ENCODE measurements around the gene N4BP2L2.

Gene N4BP2L2

GRCh38 chr13:32456591-32456990 is 82.0 kb downstream of the N4BP2L2 start:
- no peak for DNase-seq

GRCh38 chr13:32455594-32455903 is 83.0 kb downstream of the N4BP2L2 start:
- DNase-seq, result no peak

- no peak for DNase-seq
Observed at GRCh38 chr13:32454886-32455593, 83.6 kb downstream of the N4BP2L2 start.

- no peak for DNase-seq
Observed at GRCh38 chr13:32453981-32454380, 84.6 kb downstream of the N4BP2L2 start.

GRCh38 chr13:32448972-32449371 is 89.6 kb downstream of the N4BP2L2 start:
- no peak for DNase-seq

- DNase-seq, result no peak
Observed at GRCh38 chr13:32447894-32448623, 90.5 kb downstream of the N4BP2L2 start.

GRCh38 chr13:32446773-32447465 is 91.7 kb downstream of the N4BP2L2 start:
- no peak for DNase-seq

- no peak for DNase-seq
Observed at GRCh38 chr13:32446220-32446619, 92.4 kb downstream of the N4BP2L2 start.

GRCh38 chr13:32445461-32445860 is 93.1 kb downstream of the N4BP2L2 start:
- no peak for DNase-seq

GRCh38 chr13:32443111-32443510 is 95.5 kb downstream of the N4BP2L2 start:
- peak; percentile 13 for DNase-seq

GRCh38 chr13:32438871-32439270 is 99.7 kb downstream of the N4BP2L2 start:
- DNase-seq, result no peak

- no peak for DNase-seq
Observed at GRCh38 chr13:32432856-32433255, 105.7 kb downstream of the N4BP2L2 start.

GRCh38 chr13:32431361-32431760 is 107.2 kb downstream of the N4BP2L2 start:
- no peak for DNase-seq

GRCh38 chr13:32430018-32430747 is 108.4 kb downstream of the N4BP2L2 start:
- no peak for DNase-seq

GRCh38 chr13:32429433-32429909 is 109.1 kb downstream of the N4BP2L2 start:
- no peak for DNase-seq

GRCh38 chr13:32428581-32429432 is 109.8 kb downstream of the N4BP2L2 start:
- DNase-seq, result no peak

GRCh38 chr13:32427852-32428580 is 110.6 kb downstream of the N4BP2L2 start, which contains the start of gene N4BP2L1:
Gene N4BP2L1, minus strand, starts transcription at chr13:32428130. Its CDS starts 48 bp downstream, at chr13:32428082.
- peak; percentile 87 for DNase-seq

GRCh38 chr13:32426990-32427851 is 111.4 kb downstream of the N4BP2L2 start:
- peak; percentile 49 for DNase-seq

- DNase-seq, result no peak
Observed at GRCh38 chr13:32426191-32426989, 112.2 kb downstream of the N4BP2L2 start.
